Calu3 (cell line): ENCODE results near the gene ABCA2. TPM values are rescaled to one million over a fixed set of nuclear protein-coding genes. Genes with fewer than 3 reads are reported as not detected.
A peak's percentile ranks its signal among the peaks of the same experiment; 100 is the strongest.

Source experiments
- BruUV-seq: library from RNA; stranded (reverse); fragments of 400-500 nt; replicated peaks from 2 replicates; lab custom pipeline; 2021; lab: Mats Ljungman, UMichigan
- CTCF ChIA-PET: fragments of 300-600 bp; sonication (Branson Sonifier 250); formaldehyde crosslinking; loops from one replicate; lab custom pipeline; 2022; ENCODE audit warnings: antibody characterized with exemption; lab: Charles Lee
- DNase-seq: peaks from one replicate; pipeline ENCODE4 v3.0.0; 2022
- H3K27ac Mint-ChIP-seq: one replicate; pipeline ENCODE4 v1.8.0; 2022; ENCODE audit warnings: mixed read lengths; ENCODE audit not compliant: unreplicated experiment
- H3K27me3 Mint-ChIP-seq: one replicate; pipeline ENCODE4 v1.8.0; 2022; ENCODE audit warnings: mixed read lengths; ENCODE audit not compliant: unreplicated experiment
- H3K36me3 Mint-ChIP-seq: one replicate; pipeline ENCODE4 v1.8.0; 2022; ENCODE audit warnings: mild to moderate bottlenecking, moderate library complexity, mixed read lengths; ENCODE audit not compliant: insufficient read depth, unreplicated experiment
- H3K4me1 Mint-ChIP-seq: one replicate; pipeline ENCODE4 v1.8.0; 2022; ENCODE audit warnings: mild to moderate bottlenecking, low read depth, mixed read lengths; ENCODE audit not compliant: unreplicated experiment
- H3K4me3 Mint-ChIP-seq: one replicate; pipeline ENCODE4 v1.8.0; 2022; ENCODE audit warnings: mild to moderate bottlenecking, low read depth, moderate library complexity, mixed read lengths; ENCODE audit not compliant: unreplicated experiment
- H3K9me3 Mint-ChIP-seq: one replicate; pipeline ENCODE4 v1.8.0; 2022; ENCODE audit warnings: low read depth, mixed read lengths; ENCODE audit not compliant: unreplicated experiment
- intact Hi-C: fragments of 100-400 bp; cut with micrococcal nuclease; formaldehyde crosslinking; loops from one replicate; pipeline ENCODE4 v1.10.0; 2022; ENCODE audit not compliant: unreplicated experiment
- total RNA-seq: library from RNA; stranded (reverse); gene quantifications from 2 replicates; pipeline ENCODE4 v1.2.3, GENCODE V29; 2022
- TF ChIP-seq, protein P1 (sequence below): fragments of 200-600 bp; IDR thresholded peaks from one replicate; pipeline ENCODE4 v1.8.0; 2022; ENCODE audit warnings: antibody characterized with exemption; ENCODE audit not compliant: unreplicated experiment

The ABCA2 gene
- total RNA-seq, 1 experiment from 2014 or later = 47.6 TPM

DNA sequence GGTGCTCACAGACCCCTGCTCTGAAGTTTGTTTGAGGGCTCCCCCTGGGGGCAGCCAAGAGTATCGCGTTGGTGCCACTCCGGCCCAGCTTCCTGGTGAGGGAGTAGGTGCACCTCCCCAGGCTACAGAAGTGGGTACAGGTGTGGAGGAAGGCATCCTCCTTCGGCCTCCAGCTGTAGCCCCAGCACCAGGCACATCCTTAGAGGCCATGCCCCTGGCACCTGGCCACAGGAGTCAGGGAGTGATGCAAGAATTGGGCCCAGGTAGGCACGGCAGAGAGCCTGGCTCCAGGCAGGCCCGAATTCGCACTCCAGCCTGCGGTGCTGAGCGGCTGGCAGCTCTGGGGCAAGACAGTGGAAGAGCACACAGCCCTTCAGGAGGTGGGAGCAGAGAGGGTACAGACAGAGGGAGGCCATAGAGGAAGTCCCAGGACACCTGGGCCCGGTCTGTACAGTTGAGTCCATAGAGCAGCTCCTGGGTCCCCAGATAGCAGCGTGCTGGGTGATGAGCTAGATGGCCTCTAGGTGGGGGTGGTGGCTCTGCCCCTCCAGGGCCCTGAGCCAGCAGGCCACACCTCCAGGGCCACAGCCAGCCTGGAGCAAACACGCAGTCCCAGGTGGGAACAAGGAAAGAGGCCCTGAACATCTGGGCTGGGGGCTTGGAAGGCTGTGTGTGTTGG lies 40.0 kb upstream of the ABCA2 start:
- no TSS peak for BruUV-seq
- peak overlapping the region; percentile 70 for H3K4me3 Mint-ChIP-seq
- H3K9me3 Mint-ChIP-seq = no peaks in the 10 kb centered on the region
- H3K4me1 Mint-ChIP-seq = peaks cover 16% of the 10 kb centered on the region
- TF ChIP-seq, protein P1, sequence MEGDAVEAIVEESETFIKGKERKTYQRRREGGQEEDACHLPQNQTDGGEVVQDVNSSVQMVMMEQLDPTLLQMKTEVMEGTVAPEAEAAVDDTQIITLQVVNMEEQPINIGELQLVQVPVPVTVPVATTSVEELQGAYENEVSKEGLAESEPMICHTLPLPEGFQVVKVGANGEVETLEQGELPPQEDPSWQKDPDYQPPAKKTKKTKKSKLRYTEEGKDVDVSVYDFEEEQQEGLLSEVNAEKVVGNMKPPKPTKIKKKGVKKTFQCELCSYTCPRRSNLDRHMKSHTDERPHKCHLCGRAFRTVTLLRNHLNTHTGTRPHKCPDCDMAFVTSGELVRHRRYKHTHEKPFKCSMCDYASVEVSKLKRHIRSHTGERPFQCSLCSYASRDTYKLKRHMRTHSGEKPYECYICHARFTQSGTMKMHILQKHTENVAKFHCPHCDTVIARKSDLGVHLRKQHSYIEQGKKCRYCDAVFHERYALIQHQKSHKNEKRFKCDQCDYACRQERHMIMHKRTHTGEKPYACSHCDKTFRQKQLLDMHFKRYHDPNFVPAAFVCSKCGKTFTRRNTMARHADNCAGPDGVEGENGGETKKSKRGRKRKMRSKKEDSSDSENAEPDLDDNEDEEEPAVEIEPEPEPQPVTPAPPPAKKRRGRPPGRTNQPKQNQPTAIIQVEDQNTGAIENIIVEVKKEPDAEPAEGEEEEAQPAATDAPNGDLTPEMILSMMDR = peak; percentile 55
- peak; percentile 86 for DNase-seq
- H3K27me3 Mint-ChIP-seq = no peaks in the 10 kb centered on the region
- H3K36me3 Mint-ChIP-seq = peaks cover 25% of the 10 kb centered on the region
- no peak overlapping the region for H3K27ac Mint-ChIP-seq
- intact Hi-C loops = no loop called here
- CTCF ChIA-PET = interaction anchor here (0.7 to 3.0 kb wide), 9 partner anchors 12 to 1737 kb away, joined by 3 to 27 read pairs (median 4); partner anchors contain the start of genes MAN1B1 and NPDC1

GRCh38 chr9:137066096-137066861 lies 38.2 kb upstream of the ABCA2 start:
- intact Hi-C loops = no loop called here
- no peak overlapping the region for H3K4me3 Mint-ChIP-seq
- TF ChIP-seq, protein P1 = no peak
- no peak overlapping the region for H3K27ac Mint-ChIP-seq
- H3K27me3 Mint-ChIP-seq = no peaks in the 10 kb centered on the region
- no peaks in the 10 kb centered on the region for H3K9me3 Mint-ChIP-seq
- BruUV-seq = no TSS peak
- CTCF ChIA-PET = interaction anchor here (2.0 kb wide), 1 partner anchor 20 kb away, joined by 27 read pairs; the partner anchor contains the start of gene NPDC1
- H3K36me3 Mint-ChIP-seq = peaks cover 28% of the 10 kb centered on the region
- peaks cover 13% of the 10 kb centered on the region for H3K4me1 Mint-ChIP-seq
- no peak for DNase-seq

- Mint-ChIP-seq H3K9me3 (no peaks in the 10 kb centered on the region), H3K27ac (no peak overlapping the region), H3K27me3 (no peaks in the 10 kb centered on the region), H3K4me1 (peaks cover 7% of the 10 kb centered on the region), H3K4me3 (no peak overlapping the region), H3K36me3 (peaks cover 20% of the 10 kb centered on the region)
- TF ChIP-seq, protein P1 = no peak
- intact Hi-C loops = no loop called here
- CTCF ChIA-PET = no interaction called here
- no peak for DNase-seq
- no TSS peak for BruUV-seq
Measured at GRCh38 chr9:137065336-137065967, 37.4 kb upstream of the ABCA2 start.

DNA sequence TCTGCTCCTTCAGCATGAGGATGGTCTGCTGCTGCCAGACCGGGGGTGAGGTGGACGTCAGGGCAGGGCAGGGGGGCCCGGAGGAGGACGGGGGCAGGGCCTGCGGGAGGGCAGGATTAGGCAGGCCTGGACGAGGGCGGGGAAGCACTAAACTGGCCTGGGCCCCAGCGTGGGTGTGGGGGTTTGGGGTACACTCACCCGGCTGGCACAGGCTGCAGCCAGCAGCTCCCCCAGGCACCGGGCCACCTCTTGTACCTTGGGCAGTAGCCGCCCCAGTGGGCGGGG lies 36.8 kb upstream of the ABCA2 start:
- H3K36me3 Mint-ChIP-seq = peaks cover 17% of the 10 kb centered on the region
- BruUV-seq = no TSS peak
- no peak for DNase-seq
- intact Hi-C loops = no loop called here
- peaks cover 7% of the 10 kb centered on the region for H3K4me1 Mint-ChIP-seq
- TF ChIP-seq, protein P1 = no peak
- H3K4me3 Mint-ChIP-seq = no peak overlapping the region
- H3K27me3 Mint-ChIP-seq = no peaks in the 10 kb centered on the region
- CTCF ChIA-PET = interaction anchor here (1.5 to 1.6 kb wide), 2 partner anchors 9 to 18 kb away, joined by 11 to 26 read pairs; partner anchors contain the start of gene NPDC1
- no peaks in the 10 kb centered on the region for H3K9me3 Mint-ChIP-seq
- H3K27ac Mint-ChIP-seq = no peak overlapping the region
